Measurements from ENCODE around the gene PDE6H.

Gene PDE6H

GRCh38 chr12:14975457-14975856 is 2.6 kb downstream of the PDE6H start:
- no peak for DNase-seq (ENCODE audit: low read depth)

- no peak for DNase-seq (ENCODE audit: low read depth)
These were observed 3.8 kb downstream of the PDE6H start for GRCh38 chr12:14976658-14977057.

- no peak for DNase-seq (ENCODE audit: low read depth)
These were observed 6.6 kb downstream of the PDE6H start for GRCh38 chr12:14979468-14979867.

GRCh38 chr12:14981049-14981448 is 8.2 kb downstream of the PDE6H start:
- no peak for DNase-seq (ENCODE audit: low read depth)

- no peak for DNase-seq (ENCODE audit: low read depth)
These were observed 9.7 kb downstream of the PDE6H start for GRCh38 chr12:14982562-14982961.

GRCh38 chr12:14982991-14983390 is 10.1 kb downstream of the PDE6H start:
- DNase-seq (ENCODE audit: low read depth): no peak

GRCh38 chr12:14984036-14984435 is 11.2 kb downstream of the PDE6H start:
- DNase-seq (ENCODE audit: low read depth): no peak

- no peak for DNase-seq (ENCODE audit: low read depth)
These were observed 12.0 kb downstream of the PDE6H start for GRCh38 chr12:14984766-14985285.

- no peak for DNase-seq (ENCODE audit: low read depth)
These were observed 13.6 kb downstream of the PDE6H start for GRCh38 chr12:14986449-14986848.

- DNase-seq (ENCODE audit: low read depth): no peak
These were observed 15.2 kb downstream of the PDE6H start for GRCh38 chr12:14988035-14988434.

GRCh38 chr12:14989790-14990189 is 16.9 kb downstream of the PDE6H start:
- no peak for DNase-seq (ENCODE audit: low read depth)

- no peak for DNase-seq (ENCODE audit: low read depth)
These were observed 18.2 kb downstream of the PDE6H start for GRCh38 chr12:14991069-14991468.

- DNase-seq (ENCODE audit: low read depth): no peak
These were observed 19.8 kb downstream of the PDE6H start for GRCh38 chr12:14992673-14993072.

GRCh38 chr12:14993117-14993516 is 20.3 kb downstream of the PDE6H start:
- DNase-seq (ENCODE audit: low read depth): no peak

- DNase-seq (ENCODE audit: low read depth): no peak
These were observed 20.9 kb downstream of the PDE6H start for GRCh38 chr12:14993537-14994266.

- DNase-seq (ENCODE audit: low read depth): no peak
These were observed 21.8 kb downstream of the PDE6H start for GRCh38 chr12:14994610-14995009.

- peak; percentile 72 for DNase-seq (ENCODE audit: low read depth)
These were observed 23.0 kb downstream of the PDE6H start for GRCh38 chr12:14995583-14996425.

GRCh38 chr12:14997998-14998397 is 25.2 kb downstream of the PDE6H start:
- no peak for DNase-seq (ENCODE audit: low read depth)

- no peak for DNase-seq (ENCODE audit: low read depth)
These were observed 26.3 kb downstream of the PDE6H start for GRCh38 chr12:14999021-14999694.

- no peak for DNase-seq (ENCODE audit: low read depth)
These were observed 27.0 kb downstream of the PDE6H start for GRCh38 chr12:14999695-15000365.

GRCh38 chr12:15000575-15000974 is 27.7 kb downstream of the PDE6H start:
- no peak for DNase-seq (ENCODE audit: low read depth)
